HG03432 (cell line): ENCODE results near the gene IFT80.
"Not testable (repeated sequence)": the region's sequence is repeated elsewhere in the genome, so short reads cannot be mapped to it uniquely, and the experiment has no call there.

ENCODE experiments used
- ATAC-seq: cut with Tn5 transposase; IDR thresholded peaks from one replicate; pipeline ENCODE4 v1.9.1; 2021; ENCODE audit warnings: mild to moderate bottlenecking, moderate library complexity; ENCODE audit not compliant: unreplicated experiment

Gene IFT80

GRCh38 chr3:160280836-160281235 is 118.2 kb downstream of the IFT80 start:
- ATAC-seq: no peak

DNA sequence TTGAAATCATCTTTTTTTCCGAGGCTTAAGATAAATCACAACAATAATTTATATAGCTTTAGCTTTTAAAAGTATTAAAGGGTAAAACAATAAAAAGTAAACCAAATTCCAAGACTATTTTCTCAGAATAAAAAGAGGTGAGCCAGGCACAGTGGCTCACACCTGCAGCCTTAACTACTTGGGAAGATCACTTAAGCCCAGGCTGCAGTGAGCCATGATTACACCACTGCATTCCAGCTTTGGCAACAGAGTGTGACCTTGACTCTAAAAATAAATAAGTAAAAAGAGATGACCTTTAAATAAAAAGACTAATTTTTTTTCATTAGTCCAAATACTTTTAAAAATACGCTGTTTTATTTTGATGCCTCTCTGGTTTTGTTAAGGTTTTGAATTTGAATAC is 119.4 kb downstream of the IFT80 start:
- no peak for ATAC-seq

GRCh38 chr3:160278210-160278609 is 120.8 kb downstream of the IFT80 start:
- no peak for ATAC-seq

DNA sequence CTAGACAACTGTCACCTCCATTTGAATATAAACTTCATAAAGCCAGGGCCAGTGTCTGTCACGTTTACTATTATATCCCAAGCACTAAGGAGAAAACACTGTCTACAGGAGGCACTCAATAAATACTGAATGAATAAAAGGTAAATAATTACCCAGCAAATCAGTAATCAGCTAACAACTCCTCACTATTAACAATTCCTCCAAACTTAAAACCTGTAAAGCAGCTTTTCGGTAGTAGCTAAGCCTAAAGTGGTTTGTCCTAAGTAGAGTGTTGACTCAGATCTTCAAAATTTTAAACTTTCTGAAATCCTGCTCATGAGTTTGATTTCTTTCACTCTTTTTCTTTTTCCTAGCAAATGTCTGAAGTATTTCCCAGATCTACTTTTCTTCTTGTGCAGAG is 133.9 kb downstream of the IFT80 start:
- no peak for ATAC-seq

DNA sequence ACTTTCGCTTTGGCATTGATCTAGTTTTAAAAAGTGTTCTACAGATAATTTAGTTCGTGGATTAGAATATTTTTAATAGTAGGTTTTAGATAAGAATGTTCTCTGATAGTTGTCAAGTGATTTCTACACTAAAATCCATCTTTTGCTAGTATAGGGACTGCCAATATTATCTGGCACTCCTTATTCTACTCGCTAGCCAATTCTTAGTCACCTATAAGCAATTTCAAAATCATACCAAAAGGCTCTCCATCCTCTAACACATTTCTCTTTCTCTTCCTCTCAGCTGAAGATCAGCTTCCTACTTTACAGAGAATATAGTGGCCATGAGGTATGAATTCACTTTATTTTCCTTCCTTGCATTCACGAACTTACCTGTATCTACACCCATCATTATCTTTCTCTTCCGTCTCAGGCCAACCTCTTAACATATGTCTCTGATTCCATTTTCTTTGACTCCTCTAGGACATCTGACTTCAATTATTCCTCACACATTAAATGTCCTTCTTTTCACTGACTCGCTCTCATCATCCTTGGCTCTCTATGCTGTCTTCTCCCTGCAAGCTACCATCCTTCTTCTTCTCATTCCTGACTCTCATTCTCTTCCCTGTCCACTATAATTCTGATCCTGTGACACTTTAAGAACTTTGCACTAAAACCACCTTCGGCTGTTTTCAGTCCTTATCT is 138.3 kb downstream of the IFT80 start:
- ATAC-seq: no peak

GRCh38 chr3:160259589-160259988 is 139.4 kb downstream of the IFT80 start:
- no peak for ATAC-seq

- ATAC-seq: no peak
Observed at GRCh38 chr3:160257606-160258005, 141.4 kb downstream of the IFT80 start.

GRCh38 chr3:160253298-160253697 is 145.7 kb downstream of the IFT80 start:
- ATAC-seq: no peak

DNA sequence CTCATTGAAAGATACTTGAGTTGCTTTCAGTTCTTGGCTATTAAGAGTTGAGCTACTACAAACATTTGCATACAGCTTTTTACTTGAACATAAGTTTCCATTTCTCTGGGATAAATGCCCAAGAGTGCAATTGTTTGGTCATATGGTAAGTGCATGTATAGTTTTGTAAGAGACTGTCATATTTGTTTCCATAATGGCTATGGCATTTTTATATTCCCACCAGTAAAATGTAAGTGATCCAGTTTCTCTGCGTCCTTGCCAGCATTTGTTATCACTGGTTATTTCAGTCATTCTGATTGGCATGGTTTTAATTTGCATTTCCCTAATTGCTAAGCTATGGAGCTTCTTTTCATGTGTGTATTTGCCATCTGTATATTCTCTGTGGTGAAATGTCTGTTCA is 151.3 kb downstream of the IFT80 start:
- ATAC-seq: no peak

DNA sequence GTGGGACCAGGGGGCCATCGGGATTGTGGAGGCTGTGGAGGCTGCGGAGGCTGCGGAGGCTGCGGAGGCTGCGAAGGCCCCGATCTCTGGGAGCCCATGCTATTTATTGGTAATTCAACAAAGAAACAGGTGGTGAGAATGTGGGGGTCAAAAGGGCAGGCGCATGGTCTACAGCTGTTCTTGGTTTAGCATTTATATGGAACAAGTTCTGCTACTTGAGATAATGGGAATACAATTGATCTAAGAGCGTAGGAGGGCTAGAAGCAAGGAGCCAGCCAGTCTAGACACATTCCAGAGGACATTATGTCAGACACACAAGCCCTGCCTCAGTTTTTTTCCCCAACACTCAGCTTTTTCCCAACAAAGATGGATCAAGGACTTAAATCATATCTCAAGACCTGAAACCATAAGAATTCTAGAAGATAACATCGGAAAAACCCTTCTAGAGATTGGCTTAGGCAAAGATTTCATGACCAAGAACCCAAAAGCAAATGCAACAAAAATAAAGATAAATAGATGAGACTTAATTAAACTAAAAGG is 153.7 kb downstream of the IFT80 start:
- no peak for ATAC-seq

- not testable (repeated sequence) for ATAC-seq
Observed at GRCh38 chr3:160240719-160241118, 158.3 kb downstream of the IFT80 start.

DNA sequence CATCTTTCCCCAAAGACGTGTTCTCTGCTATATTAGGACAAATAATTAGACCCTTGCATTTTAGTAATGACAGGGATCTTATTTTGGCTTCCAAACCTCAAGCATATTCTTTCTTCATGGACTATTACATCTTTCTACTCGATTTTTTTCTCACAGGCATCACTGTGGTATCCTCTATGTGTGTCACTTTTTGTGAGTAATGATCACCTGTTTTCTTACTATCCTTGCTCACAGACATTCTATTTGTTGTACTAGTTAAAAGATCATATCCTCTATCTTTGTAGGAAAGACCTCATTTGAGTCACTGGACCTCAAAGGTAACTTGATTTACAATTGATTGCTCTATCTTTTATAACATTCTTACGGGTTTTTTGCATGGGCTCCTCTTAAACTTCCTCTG is 167.0 kb downstream of the IFT80 start:
- ATAC-seq: no peak

- ATAC-seq: no peak
Observed at GRCh38 chr3:160227419-160227818, 171.6 kb downstream of the IFT80 start.

- ATAC-seq: peak; percentile 29
Observed at GRCh38 chr3:160226026-160226907, 172.8 kb downstream of the IFT80 start.

GRCh38 chr3:160225176-160226025 is 173.6 kb downstream of the IFT80 start, which contains the start of gene C3orf80:
Gene C3orf80 (plus strand): TSS chr3:160225422. CDS start chr3:160225636, 214 bp downstream.
- ATAC-seq: peak; percentile 85

GRCh38 chr3:160224811-160225175 is 174.2 kb downstream of the IFT80 start:
- ATAC-seq: no peak

DNA sequence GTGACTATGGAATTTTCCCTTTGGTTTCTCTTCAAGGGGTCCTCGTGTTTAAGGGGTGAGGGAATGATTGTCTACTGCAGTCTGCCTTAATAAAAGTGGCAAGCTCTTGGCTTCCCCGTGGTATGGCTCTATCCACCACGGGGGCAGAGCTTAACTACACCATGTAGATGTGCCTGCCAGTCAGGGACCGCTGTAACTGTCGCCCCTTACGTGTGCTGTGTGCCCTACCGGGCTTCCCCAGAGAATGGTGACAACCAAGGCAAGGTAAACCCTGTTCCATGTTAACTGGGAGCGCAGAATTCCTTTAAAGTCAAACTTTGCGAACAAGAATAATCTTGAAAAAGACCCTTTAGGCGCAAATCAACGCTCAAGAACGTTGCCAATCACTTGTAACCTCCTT is 174.8 kb downstream of the IFT80 start:
- ATAC-seq: no peak

GRCh38 chr3:160221019-160221418 is 178.0 kb downstream of the IFT80 start:
- ATAC-seq: no peak

- ATAC-seq: no peak
Observed at GRCh38 chr3:160220038-160220437, 179.0 kb downstream of the IFT80 start.

DNA sequence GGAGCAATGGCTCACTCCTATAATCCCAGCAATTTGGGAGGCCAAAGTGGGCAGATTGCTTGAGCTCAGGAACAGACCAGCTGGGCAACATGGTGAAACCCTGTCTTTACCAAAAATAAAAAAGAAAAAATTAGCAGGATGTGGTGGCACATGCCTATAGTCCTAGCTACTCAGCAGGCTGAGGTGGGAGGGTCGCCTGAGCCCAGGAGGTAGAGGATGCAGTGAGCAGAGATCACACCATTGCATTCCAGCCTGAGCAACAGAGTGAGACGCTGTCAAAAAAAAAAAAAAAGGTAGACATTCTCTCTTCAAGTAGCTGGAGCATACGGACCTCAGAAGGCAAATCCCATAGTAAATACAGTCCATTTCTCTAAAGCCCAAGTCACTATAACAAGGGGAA is 180.9 kb downstream of the IFT80 start:
- ATAC-seq: no peak

GRCh38 chr3:160217675-160218074 is 181.3 kb downstream of the IFT80 start:
- no peak for ATAC-seq
